ENCODE measurements around the gene B4GALNT3. TPM values are rescaled to one million over a fixed set of nuclear protein-coding genes. Genes with fewer than 3 reads are reported as not detected.

The B4GALNT3 gene
- total RNA-seq, 1 experiment from 2014 or later: 2.3 TPM

DNA sequence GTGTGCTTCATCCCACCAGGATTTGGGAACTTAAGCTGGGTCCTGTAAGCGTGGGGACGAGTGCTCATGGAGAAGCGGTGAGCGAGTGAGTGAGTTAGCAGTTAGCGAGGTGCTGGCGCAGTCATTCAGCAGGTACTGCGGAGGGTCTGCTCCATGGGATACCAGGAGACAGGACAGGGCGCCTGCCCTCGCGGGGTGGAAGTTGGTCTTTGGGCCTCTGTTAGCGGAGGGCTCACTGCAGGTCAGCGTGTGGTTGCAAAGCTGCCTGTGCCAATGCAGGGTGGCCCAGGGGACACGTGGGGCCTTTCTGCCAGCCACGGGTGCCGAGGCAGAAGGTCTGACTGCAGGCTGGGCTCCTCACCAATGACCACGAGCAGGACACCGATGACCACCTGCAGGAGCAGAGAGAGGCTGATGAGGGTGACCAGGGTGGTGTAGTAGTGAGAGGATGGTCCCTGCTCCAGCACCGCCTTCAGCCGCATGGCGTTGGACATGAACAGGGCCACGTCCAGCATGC, 105.9 kb downstream of the B4GALNT3 start:
- Histone ChIP-seq H3K27ac (ENCODE audit: low read length) (no peak overlapping the region), H3K27me3 (ENCODE audit: control insufficient read depth, insufficient read depth, low read length) (no peaks in the 10 kb centered on the region), H3K36me3 (ENCODE audit: control insufficient read depth, insufficient read depth, low read length) (no peaks in the 10 kb centered on the region), H3K9me3 (ENCODE audit: control insufficient read depth, insufficient read depth, low read depth, low read length) (no peaks in the 10 kb centered on the region), H3K4me3 (ENCODE audit: low read depth in 2 of 2, low read length in 2 of 2) (no peak overlapping the region), H3K4me1 (ENCODE audit: control insufficient read depth, insufficient read depth, low read length) (no peaks in the 10 kb centered on the region)
- no TSS peak for BruUV-seq (replicated peaks)
- no peak for ATAC-seq
- TF ChIP-seq, protein P1, sequence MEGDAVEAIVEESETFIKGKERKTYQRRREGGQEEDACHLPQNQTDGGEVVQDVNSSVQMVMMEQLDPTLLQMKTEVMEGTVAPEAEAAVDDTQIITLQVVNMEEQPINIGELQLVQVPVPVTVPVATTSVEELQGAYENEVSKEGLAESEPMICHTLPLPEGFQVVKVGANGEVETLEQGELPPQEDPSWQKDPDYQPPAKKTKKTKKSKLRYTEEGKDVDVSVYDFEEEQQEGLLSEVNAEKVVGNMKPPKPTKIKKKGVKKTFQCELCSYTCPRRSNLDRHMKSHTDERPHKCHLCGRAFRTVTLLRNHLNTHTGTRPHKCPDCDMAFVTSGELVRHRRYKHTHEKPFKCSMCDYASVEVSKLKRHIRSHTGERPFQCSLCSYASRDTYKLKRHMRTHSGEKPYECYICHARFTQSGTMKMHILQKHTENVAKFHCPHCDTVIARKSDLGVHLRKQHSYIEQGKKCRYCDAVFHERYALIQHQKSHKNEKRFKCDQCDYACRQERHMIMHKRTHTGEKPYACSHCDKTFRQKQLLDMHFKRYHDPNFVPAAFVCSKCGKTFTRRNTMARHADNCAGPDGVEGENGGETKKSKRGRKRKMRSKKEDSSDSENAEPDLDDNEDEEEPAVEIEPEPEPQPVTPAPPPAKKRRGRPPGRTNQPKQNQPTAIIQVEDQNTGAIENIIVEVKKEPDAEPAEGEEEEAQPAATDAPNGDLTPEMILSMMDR (IDR thresholded peaks at IDR 0.05): no peak
- TF ChIP-seq SIN3A (IDR thresholded peaks at IDR 0.05; ENCODE audit: borderline replicate concordance, insufficient read depth, low read depth, low read length) (no peak), TCF7L2 (IDR thresholded peaks at IDR 0.05; ENCODE audit: low read depth, low read length) (no peak), POLR2AphosphoS5 (IDR thresholded peaks at IDR 0.05; ENCODE audit: low read depth, low read length) (no peak)
- TF ChIP-seq, protein P2, sequence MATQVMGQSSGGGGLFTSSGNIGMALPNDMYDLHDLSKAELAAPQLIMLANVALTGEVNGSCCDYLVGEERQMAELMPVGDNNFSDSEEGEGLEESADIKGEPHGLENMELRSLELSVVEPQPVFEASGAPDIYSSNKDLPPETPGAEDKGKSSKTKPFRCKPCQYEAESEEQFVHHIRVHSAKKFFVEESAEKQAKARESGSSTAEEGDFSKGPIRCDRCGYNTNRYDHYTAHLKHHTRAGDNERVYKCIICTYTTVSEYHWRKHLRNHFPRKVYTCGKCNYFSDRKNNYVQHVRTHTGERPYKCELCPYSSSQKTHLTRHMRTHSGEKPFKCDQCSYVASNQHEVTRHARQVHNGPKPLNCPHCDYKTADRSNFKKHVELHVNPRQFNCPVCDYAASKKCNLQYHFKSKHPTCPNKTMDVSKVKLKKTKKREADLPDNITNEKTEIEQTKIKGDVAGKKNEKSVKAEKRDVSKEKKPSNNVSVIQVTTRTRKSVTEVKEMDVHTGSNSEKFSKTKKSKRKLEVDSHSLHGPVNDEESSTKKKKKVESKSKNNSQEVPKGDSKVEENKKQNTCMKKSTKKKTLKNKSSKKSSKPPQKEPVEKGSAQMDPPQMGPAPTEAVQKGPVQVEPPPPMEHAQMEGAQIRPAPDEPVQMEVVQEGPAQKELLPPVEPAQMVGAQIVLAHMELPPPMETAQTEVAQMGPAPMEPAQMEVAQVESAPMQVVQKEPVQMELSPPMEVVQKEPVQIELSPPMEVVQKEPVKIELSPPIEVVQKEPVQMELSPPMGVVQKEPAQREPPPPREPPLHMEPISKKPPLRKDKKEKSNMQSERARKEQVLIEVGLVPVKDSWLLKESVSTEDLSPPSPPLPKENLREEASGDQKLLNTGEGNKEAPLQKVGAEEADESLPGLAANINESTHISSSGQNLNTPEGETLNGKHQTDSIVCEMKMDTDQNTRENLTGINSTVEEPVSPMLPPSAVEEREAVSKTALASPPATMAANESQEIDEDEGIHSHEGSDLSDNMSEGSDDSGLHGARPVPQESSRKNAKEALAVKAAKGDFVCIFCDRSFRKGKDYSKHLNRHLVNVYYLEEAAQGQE (IDR thresholded peaks at IDR 0.05; ENCODE audit: insufficient read depth in 1 of 2, low read depth in 2 of 2, low read length in 1 of 2): no peak
- POLR2A ChIA-PET: no interaction called here
- CTCF ChIA-PET: interaction anchor here (0.6 kb wide), 1 partner anchor 124 kb away, joined by 8 read pairs; no protein-coding TSS in a partner anchor
- intact Hi-C loops (cut with micrococcal nuclease; ENCODE audit: unreplicated experiment): no loop called here
- no peak for DNase-seq (ENCODE audit: low read depth, low spot score)
- in situ Hi-C loops (cut with HindIII; ENCODE audit: low pct_unique_long_range_greater_than_20kb, low sequenced_read_pairs): no loop called here

- intact Hi-C loops (cut with micrococcal nuclease; ENCODE audit: unreplicated experiment): no loop called here
- no TSS peak for BruUV-seq (replicated peaks)
- Histone ChIP-seq H3K36me3 (ENCODE audit: control insufficient read depth, insufficient read depth, low read length) (no peaks in the 10 kb centered on the region), H3K4me3 (ENCODE audit: low read depth in 2 of 2, low read length in 2 of 2) (no peak overlapping the region), H3K27me3 (ENCODE audit: control insufficient read depth, insufficient read depth, low read length) (no peaks in the 10 kb centered on the region), H3K4me1 (ENCODE audit: control insufficient read depth, insufficient read depth, low read length) (peaks cover 12% of the 10 kb centered on the region), H3K27ac (ENCODE audit: low read length) (peak overlapping the region; percentile 23; the same call in 1 of the 2 replicates), H3K9me3 (ENCODE audit: control insufficient read depth, insufficient read depth, low read depth, low read length) (no peaks in the 10 kb centered on the region)
- in situ Hi-C loops (cut with HindIII; ENCODE audit: low pct_unique_long_range_greater_than_20kb, low sequenced_read_pairs): no loop called here
- ATAC-seq (no peak), DNase-seq (ENCODE audit: low read depth, low spot score) (no peak)
- POLR2A ChIA-PET: no interaction called here
- TF ChIP-seq, protein P2 (IDR thresholded peaks at IDR 0.05; ENCODE audit: insufficient read depth in 1 of 2, low read depth in 2 of 2, low read length in 1 of 2): no peak
- TF ChIP-seq, protein P1 (IDR thresholded peaks at IDR 0.05): no peak
- TF ChIP-seq POLR2AphosphoS5 (IDR thresholded peaks at IDR 0.05; ENCODE audit: low read depth, low read length) (no peak), TCF7L2 (IDR thresholded peaks at IDR 0.05; ENCODE audit: low read depth, low read length) (no peak), SIN3A (IDR thresholded peaks at IDR 0.05; ENCODE audit: borderline replicate concordance, insufficient read depth, low read depth, low read length) (no peak)
- CTCF ChIA-PET: no interaction called here
Measured at GRCh38 chr12:568486-568885, 108.7 kb downstream of the B4GALNT3 start.
